Dedifferentiated amniotic fluid mesenchymal stem cell (primary cell): ENCODE results near the gene RNF186.
"Not testable (repeated sequence)": the region's sequence is repeated elsewhere in the genome, so short reads cannot be mapped to it uniquely, and the experiment has no call there.

Source experiments
- DNase-seq: peaks from one replicate; pipeline ENCODE4 v3.0.0-alpha.2; 2016; ENCODE audit errors: extremely low spot score

RNF186 gene

DNA sequence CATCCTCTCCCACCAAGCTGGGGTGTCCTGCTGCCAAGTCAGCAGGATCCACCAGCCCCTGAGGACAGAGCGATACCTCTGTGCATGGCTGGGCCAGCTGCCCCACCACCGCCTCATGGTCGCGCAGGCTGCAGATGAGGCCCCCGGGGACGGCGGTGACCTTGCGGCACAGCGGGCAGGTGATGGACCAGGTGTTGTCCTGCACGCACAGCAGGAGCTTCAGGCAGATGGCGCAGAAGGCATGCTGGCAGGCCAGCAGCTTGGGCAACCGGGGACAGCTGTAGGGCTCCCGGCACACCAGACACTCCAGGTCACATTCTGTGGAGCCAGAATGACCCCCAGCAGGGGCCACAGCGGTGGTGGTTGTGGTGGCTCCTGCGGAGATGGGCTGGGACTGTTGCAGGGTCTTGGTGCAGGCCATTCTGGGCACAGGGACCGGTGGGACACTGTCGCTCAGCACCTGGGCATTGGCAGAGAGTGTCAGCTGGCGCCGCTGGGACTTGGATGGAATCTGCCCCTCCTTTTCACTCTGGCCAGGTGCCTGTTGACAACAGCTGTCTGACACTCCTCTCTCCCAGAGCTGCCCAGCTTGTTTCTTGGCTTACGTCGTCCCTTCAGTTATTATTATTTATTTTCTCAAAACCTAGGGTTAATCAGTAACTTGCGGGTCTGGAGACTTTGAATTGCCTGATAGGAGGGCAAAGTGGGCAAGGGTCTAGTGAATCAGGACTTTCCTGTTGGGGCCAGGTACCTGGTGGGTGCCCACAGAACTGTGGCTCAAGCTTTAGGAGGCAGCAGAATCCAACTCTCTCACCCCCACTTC lies at the start of gene RNF186:
Gene RNF186, minus strand, starts transcription at position 603 of the 823 bp plus-strand sequence. Its CDS starts 182 bp downstream, at position 421.
- DNase-seq = no peak

GRCh38 chr1:19864570-19865160 lies 49.6 kb upstream of the RNF186 start:
- no peak for DNase-seq

GRCh38 chr1:19862944-19863343 lies 47.9 kb upstream of the RNF186 start:
- DNase-seq = no peak

DNA sequence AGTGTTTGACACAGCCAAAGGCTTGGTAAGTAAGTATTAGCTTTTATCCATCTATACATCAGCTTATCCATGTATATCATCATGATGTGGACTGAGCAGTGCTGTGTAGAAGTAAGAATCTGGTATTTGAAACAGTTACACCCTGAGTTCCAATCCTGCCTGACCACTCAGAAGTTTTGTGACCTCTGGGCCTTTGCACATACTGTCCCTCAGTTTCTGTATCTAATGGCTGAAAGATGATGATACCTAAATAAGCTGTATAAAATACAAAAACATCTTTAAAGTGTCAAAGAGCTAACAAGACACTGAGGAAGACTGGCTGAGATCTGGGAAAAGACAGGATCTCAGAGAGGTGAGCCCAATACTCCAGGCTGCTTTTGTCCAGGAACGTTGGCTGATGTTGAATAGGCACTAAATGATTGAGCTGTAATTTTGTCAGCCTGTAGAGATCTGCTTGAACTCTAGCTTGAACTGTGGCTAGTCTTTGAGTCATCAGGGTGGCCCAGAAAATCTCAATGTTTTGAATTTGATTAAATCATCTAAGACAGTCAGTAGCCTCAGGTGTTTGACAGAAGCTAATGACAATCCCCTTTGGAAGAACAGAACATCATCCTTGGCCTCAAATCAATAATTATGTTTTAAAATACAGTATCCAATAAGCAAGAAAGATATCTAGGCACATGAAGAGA lies 46.9 kb upstream of the RNF186 start:
- DNase-seq = no peak

- DNase-seq = no peak
These were observed 46.0 kb upstream of the RNF186 start for GRCh38 chr1:19861034-19861433.

DNA sequence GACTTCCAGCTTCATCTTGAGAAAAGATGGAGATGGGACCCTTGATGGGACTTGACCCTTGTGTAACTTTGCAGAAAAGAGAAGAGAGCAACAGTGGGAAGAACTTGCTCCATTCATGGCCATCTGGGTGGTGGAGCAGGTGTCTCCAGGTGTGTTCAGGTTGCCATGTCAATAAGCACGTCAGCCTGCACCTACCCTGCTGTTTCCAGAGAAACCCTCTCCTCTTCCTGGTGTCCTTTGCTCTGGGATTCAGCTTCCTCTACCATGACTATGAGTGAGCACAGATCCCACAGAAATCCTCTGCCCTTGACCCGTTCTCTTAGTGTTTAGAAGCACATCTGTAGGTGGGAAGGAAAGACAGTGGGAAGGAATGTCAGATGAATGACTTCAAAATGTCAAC lies 45.3 kb upstream of the RNF186 start:
- DNase-seq = no peak

DNA sequence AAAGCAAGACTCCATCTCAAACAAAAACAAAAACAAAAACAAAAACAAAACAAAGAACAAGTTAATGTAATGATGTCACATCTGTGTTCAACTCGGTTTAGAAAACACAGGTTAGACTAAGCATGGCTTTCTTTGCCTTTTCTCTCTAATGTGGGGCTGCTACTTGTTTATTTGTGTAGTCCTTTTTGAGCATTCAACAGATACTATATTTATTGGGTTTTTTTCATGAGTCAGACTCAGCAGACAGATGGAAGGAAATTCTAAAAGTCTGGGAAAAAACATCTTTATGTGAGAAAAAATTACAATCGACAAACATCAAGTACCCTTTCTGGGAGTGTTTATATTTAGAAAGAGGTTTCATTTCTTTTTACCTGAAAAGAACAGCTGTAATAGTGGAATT lies 44.8 kb upstream of the RNF186 start:
- no peak for DNase-seq

DNA sequence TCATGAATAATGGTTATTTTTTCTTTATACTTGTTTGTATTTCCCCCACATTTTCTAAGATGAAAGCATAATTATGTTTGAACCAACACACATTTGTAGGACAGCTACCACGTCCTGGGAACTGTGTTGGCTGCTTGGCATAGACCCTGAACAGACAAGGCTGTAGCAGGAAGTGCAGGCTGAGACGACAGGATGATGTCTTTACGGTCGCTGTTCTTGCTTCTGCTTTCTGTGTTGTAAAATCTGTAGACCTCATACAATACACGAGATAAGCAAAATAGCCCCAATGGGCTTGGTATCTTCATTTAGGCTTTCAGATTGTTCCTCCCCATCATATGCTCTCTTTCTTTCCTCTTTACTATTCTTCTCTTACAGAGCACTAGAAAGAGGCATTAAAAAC lies 43.8 kb upstream of the RNF186 start:
- DNase-seq = no peak

DNA sequence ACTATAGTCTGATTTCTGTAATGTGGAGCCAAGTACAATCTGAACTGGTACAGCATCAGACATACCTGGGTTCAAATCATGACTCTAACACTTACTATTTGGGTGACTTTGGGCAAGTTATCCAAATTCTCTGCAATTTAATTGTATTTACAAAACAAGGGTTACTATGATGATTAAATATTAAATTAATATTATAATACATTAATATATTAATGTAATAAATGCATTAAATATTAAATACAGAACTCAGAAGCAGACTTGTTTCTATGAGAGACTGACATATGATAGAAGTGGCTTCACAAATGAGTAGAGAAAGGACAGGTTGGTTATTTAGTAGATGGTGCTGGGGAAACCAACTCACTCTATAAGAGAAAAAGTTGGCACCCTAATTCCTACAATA lies 39.8 kb upstream of the RNF186 start:
- no peak for DNase-seq

DNA sequence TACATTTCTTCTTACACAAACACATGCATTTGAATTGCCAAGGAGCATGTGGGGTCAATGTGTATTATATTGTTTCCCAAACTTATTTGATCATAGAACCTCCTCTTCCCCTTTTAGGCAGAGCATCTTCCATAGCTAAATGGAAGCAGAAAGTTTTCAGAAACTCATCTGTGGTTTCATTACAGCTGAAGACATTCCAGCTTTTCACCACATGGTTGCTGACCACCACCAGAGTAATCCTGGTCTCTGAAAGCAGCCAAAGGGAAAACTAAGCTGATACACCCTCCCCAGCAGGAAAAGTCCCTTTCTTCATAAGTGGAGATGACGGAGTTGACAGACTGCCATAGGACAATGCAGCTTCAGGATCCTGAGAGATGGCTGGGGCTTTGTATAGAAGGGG lies 37.0 kb upstream of the RNF186 start:
- no peak for DNase-seq

DNA sequence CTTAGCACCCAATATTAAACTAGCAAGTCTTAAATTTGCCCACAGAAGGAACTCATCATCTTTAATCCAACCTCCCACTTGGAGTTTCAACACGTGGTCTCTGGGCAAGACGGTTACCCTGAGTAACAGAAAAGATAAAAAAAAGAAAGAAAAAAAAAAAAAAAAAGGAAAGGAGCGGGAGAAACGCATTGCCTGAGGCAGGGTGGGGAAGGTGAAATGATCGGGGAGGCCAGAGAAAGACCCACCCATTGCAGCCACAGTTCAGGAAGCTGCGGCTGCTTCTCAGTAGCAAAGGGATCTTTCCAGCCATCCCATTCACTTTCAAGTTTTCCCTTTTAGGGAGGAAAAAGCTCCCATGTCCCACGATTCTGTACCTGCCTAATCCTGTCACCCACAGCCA lies 35.1 kb upstream of the RNF186 start:
- DNase-seq = no peak

DNA sequence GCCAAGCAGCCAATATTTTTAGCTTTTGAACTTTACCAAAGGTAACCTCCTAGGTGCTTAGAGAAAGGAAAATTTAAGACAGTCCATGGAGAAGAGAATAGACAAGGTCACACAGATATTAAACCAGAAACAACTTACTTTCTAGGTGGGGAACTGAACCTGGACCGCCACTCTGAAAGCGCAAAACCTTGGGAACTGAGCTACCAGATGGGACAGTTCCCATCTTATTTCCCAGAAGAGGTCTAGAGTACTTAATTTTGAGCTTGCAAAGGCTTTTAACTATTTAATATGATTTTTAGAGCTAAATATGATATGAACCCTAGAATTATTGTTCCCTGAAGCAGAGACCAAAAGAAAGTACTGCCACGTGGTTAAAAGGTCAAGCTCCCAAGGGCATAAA lies 34.2 kb upstream of the RNF186 start:
- not testable (repeated sequence) for DNase-seq

DNA sequence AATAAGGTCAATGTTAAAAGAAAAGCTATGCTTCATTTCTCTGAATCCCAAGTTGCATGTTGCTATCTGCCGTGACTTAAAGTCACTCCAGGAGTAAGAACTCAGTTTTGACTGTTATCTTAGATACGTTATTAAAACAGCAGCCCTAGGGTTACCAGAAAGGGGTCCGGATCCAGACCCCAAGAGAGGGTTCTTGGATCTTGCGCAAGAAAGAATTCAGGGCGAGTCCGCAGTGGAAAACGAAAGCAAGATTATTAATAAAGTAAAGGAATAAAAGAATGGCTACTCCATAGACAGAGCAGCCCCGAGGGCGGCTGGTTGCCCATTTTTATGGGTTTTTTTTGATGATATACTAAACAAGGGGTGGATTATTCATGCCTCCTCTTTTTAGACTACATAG lies 32.3 kb upstream of the RNF186 start:
- DNase-seq = not testable (repeated sequence)

GRCh38 chr1:19846338-19846737 lies 31.3 kb upstream of the RNF186 start:
- DNase-seq = no peak

DNA sequence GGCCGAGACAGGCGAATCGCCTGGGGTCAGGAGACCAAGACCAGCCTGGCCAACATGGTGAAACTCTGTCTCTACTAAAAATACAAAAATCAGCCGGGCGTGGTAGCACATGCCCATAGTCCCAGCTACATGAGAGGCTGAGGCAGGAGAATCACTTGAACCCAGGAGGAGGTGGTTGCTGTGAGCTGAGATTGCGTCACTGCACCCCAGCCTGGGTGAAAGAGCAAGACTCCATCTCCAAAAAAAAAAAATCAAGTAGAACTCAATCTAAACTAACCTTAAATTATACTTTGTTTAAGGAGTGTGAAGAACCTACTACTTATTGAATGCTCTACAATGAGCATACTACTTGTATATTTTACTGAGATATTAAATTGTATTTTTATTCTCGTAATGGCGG lies 30.5 kb upstream of the RNF186 start:
- no peak for DNase-seq

DNA sequence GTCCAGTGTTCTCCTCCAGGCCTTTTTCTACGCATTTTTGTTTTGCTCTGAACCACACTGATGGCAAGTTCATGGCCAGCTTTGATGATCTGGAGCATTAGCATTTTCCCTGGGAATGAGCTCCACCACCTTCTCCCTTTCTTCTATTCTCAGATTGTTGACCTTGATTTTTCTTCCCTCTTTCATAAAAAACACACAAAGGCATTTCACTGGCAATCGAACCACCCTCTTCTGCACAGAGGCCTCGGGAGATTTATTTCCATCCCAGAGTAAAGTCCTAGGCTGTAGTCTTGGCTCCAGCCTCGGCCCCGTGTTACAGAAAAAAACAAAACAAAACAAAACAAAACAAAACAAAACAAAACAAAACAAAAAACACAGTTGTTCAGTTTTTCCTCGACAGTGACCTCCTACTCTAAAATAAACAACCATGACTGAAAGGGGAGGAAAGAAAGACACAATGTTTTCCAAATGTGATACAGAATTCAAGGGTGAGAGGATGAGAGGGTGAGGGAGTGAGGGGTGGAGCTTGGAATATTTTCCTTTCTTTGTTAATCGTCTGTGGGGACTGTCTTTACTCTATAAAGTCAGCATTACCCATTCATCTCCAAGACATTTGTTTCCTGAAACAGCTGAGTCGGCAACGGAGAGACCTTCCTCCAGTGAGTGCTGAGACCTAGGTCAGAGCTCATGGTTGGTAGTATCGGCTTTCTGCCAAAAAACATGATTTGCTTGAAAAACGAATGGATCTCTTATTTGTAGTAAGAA lies 29.8 kb upstream of the RNF186 start:
- DNase-seq = no peak

DNA sequence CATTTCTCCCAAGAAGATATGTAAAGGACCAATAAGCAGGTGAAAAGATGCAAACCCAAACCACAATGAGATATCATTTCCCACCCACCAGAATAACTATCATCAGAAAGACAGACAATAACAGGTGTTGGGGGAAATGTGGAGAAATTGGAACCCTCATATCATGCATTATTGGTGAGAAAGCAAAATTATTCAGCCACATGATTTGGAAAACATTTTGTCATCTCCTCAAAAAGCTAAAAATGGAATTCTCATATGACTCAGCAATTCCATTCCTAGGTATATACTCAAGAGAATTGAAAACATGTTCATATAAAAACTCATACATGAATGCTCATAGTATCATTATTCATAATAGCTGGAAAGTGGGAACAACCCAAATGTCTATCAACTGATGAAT lies 25.1 kb upstream of the RNF186 start:
- no peak for DNase-seq

DNA sequence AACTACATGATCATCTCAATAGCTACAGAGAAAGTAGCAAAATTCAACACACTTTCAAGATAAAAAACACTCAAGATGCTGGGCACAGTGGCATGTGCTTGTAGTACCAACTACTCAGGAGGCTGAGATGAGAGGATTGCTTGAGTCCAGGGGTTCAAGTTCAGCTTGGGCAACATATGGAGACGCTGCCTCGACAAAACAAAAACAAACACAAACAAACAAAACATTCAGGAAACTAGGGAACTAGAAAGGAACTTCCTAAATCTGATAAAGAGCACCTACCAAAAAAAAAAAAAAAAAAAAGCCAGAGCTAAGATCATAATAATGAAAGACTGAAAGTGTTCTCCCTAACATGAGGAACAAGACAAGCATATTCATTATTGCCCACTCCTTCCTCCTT lies 22.8 kb upstream of the RNF186 start:
- DNase-seq = no peak

DNA sequence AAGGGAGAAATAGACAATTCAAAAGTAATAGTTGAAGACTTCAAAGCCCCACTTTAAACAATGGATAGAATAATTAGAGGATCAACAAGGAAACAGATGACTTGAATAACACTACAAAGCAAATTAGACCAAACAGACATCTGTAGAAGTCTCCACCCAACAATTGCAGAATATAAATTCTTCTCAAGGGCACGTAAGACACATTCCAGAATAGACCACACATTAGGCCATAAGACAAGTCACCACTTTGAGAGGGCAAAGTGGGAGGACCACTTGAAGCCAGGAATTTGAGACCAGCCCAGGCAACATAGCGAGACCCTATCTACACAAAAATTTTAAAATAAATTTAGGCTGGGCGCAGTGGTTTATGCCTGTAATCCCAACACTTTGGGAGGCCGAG lies 20.5 kb upstream of the RNF186 start:
- no peak for DNase-seq

DNA sequence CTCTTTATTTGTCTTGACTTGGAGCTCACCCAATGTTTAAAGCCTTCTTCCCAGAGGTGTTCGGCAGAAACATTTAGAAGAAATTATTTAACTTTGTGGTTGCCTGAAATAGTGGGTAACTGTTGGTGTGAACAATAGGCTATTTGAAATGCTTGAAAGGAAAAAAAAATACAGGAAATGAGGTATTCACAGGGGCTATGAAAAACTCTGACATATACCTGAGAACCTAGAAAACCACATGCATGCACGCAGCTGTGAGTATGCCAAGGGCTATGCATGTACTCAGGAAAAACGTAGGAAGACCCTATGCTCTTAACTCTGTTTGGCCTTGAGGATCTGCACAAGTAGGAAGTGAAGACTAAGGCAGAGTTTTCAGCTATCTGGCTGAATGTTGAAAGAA lies 16.4 kb upstream of the RNF186 start:
- no peak for DNase-seq

- no peak for DNase-seq
These were observed 13.5 kb upstream of the RNF186 start for GRCh38 chr1:19828546-19828945.

- no peak for DNase-seq
These were observed 10.2 kb upstream of the RNF186 start for GRCh38 chr1:19825298-19825697.
